Esophagus squamous epithelium (tissue), 4 donors: Measurements from ENCODE around the gene OR1E1.

Experiments
- CTCF ChIP-seq, 6 experiments: fragments of 450-650 bp in 4 of 6; fragments of 200-600 bp in 2 of 6; sonication (generic) in 2 of 6; IDR thresholded peaks; one replicate each; pipeline ENCODE4 v1.5.1; 2016 to 2019; ENCODE audit warnings: antibody characterized with exemption in 6 of 6, mild to moderate bottlenecking in 4 of 6, moderate library complexity in 4 of 6
- POLR2A ChIP-seq, 4 donors: fragments of 450-650 bp; IDR thresholded peaks; one replicate each; pipeline ENCODE4 v1.6.1; 2017; ENCODE audit warnings: antibody characterized with exemption in 4 of 4, mild to moderate bottlenecking in 4 of 4, moderate library complexity in 3 of 4

GRCh38 chr17:3378321-3378720, 19.9 kb downstream of the OR1E1 start:
- TF ChIP-seq CTCF (IDR thresholded peaks at IDR 0.05) (no peak), POLR2A (IDR thresholded peaks at IDR 0.05) (no peak)
